Uterus (tissue), 4 donors: ENCODE results near the gene PTPRN2. TPM values are rescaled to one million over a fixed set of nuclear protein-coding genes. Genes with fewer than 3 reads are reported as not detected.
"Not testable (repeated sequence)": the region's sequence is repeated elsewhere in the genome, so short reads cannot be mapped to it uniquely, and the experiment has no call there.

Experiments
- DNase-seq, 2 donors: peaks; one replicate each; pipeline ENCODE4 v3.0.0-alpha.2; 2019 to 2020
- H3K27ac ChIP-seq, 2 donors: fragments of 200-600 bp; sonication (generic); 1 replicate in 1 of 2; 2 replicates in 1 of 2; pipeline ENCODE4 v1.5.1; 2016 to 2018
- H3K27me3 ChIP-seq, 2 donors: fragments of 200-600 bp; sonication (generic); one replicate each; pipeline ENCODE4 v1.5.1; 2018 to 2019; ENCODE audit warnings: control low read depth in 1 of 2
- H3K36me3 ChIP-seq, 2 donors: fragments of 200-600 bp; sonication (generic); one replicate each; pipeline ENCODE4 v1.5.1; 2019; ENCODE audit warnings: control low read depth in 1 of 2
- H3K4me1 ChIP-seq, 2 donors: fragments of 200-600 bp; sonication (generic); one replicate each; pipeline ENCODE4 v1.5.1; 2018 to 2019; ENCODE audit warnings: control low read depth in 1 of 2
- H3K4me3 ChIP-seq, 2 donors: fragments of 200-600 bp; sonication (generic); 1 replicate in 1 of 2; 2 replicates in 1 of 2; pipeline ENCODE4 v1.5.1; 2018 to 2019; ENCODE audit warnings: mild to moderate bottlenecking in 1 of 2
- H3K9me3 ChIP-seq, 2 donors: fragments of 200-600 bp; sonication (generic); one replicate each; pipeline ENCODE4 v1.5.1; 2019; ENCODE audit warnings: control low read depth in 1 of 2
- POLR2A ChIP-seq, 2 donors: fragments of 450-650 bp; IDR thresholded peaks; one replicate each; pipeline ENCODE4 v1.6.1; 2016; ENCODE audit warnings: antibody characterized with exemption in 2 of 2, mild to moderate bottlenecking in 1 of 2, moderate library complexity in 1 of 2
- intact Hi-C: fragments of 100-400 bp; cut with DNase I; formaldehyde crosslinking; loops from one replicate; pipeline ENCODE4 v1.15.1; 2023; ENCODE audit warnings: low total_unique reads
- total RNA-seq, 4 donors: library from RNA; depleted of rRNA in 3 of 4; stranded (reverse); fragments of >200 nt in 3 of 4; gene quantifications; one replicate each; pipeline versions ENCODE4 v1.1.0 to v1.2.4, GENCODE V29; 2014 to 2023
- TF ChIP-seq, protein P1 (sequence below), 4 experiments: fragments of 200-600 bp in 2 of 4; fragments of 450-650 bp in 2 of 4; sonication (generic) in 2 of 4; IDR thresholded peaks; one replicate each; pipeline ENCODE4 v1.5.1; 2016 to 2019; ENCODE audit warnings: antibody characterized with exemption in 4 of 4, mild to moderate bottlenecking in 2 of 4, moderate library complexity in 1 of 4
- donor health status: DM: yes; HTN: yes; CAD: no.

Gene PTPRN2
- total RNA-seq, 4 donors from 2014 or later: 1.2 to 5.2 (median 2.3) TPM

DNA sequence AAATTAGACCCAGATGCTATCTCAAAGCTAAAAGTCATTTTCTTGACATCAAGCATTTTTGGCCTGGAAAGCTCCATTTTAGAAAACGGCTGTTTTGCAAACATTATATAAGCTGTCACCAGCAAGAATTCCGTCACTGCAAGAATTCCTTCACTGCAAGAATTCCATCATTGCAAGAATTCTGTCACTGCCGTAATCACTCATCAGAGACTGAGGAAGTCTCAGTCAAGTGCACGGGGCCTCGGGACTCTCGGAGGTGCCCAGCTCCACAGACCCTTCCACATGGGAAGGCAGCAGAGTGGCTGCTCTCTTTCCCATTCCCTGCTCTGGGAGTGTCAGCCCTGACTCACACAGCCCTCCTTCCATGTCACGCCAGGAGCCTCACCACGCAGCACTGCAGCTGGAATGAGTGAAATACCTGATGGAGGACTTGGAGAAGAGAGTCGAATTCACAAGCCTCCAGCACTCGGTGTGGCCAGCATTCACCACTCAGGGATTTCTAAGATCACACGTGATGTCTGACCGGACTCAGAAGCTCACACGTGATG lies 168.3 kb downstream of the PTPRN2 start:
- H3K36me3 ChIP-seq: no peaks in the 10 kb centered on the region
- intact Hi-C loops: no loop called here
- H3K27ac ChIP-seq: no peak overlapping the region
- no peaks in the 10 kb centered on the region for H3K4me1 ChIP-seq
- DNase-seq: no peak
- no peak overlapping the region for H3K4me3 ChIP-seq
- no peaks in the 10 kb centered on the region for H3K27me3 ChIP-seq
- no peaks in the 10 kb centered on the region for H3K9me3 ChIP-seq
- no peak for TF ChIP-seq POLR2A (IDR thresholded peaks at IDR 0.05)
- TF ChIP-seq, protein P1, sequence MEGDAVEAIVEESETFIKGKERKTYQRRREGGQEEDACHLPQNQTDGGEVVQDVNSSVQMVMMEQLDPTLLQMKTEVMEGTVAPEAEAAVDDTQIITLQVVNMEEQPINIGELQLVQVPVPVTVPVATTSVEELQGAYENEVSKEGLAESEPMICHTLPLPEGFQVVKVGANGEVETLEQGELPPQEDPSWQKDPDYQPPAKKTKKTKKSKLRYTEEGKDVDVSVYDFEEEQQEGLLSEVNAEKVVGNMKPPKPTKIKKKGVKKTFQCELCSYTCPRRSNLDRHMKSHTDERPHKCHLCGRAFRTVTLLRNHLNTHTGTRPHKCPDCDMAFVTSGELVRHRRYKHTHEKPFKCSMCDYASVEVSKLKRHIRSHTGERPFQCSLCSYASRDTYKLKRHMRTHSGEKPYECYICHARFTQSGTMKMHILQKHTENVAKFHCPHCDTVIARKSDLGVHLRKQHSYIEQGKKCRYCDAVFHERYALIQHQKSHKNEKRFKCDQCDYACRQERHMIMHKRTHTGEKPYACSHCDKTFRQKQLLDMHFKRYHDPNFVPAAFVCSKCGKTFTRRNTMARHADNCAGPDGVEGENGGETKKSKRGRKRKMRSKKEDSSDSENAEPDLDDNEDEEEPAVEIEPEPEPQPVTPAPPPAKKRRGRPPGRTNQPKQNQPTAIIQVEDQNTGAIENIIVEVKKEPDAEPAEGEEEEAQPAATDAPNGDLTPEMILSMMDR (IDR thresholded peaks at IDR 0.05): no peak

DNA sequence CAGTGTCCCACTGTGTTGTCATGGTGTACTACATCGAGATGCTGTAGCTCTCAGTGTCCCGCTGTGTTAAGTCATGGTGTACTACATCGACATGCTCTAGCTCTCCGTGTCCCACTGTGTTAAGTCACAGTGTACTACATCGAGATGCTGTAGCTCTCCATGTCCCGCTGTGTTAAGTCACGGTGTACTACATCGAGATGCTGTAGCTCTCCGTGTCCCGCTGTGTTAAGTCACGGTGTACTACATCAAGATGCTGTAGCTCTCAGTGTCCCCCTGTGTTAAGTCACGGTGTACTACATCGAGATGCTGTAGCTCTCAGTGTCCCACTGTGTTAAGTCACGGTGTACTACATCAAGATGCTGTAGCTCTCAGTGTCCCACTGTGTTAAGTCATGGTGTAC lies 169.2 kb downstream of the PTPRN2 start:
- intact Hi-C loops, H3K9me3 ChIP-seq: not testable (repeated sequence)

DNA sequence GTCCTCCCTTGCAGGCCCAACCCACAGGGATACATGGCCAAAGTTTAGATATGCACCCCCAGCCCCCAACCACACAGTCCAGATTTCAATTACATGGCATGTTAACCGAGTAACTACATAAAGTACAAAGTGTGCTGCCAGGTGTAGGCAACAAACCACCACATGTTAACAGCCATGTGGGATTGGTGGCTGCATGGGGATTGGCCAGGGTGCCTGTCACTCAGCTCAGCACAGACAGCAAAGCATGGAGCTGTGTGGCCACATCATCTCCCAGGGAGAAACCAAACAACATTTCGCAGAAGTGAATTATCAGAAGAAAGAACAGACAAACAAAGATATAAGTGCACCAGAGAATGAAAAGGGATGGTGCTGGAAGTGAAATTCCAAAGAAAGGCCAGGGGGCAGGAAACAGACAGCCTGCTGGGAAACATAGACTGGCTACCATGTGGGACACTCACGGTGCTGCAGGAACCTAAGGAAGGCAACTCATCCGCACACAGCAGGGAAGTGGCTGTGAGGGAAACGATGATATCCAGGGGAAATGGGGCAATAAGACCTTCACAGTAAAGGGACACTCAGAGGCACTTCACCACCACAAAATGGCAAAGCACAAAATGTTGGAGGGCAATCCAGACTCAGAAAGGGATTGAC lies 171.2 kb downstream of the PTPRN2 start:
- Histone ChIP-seq H3K4me3 (no peak overlapping the region), H3K36me3 (no peaks in the 10 kb centered on the region), H3K9me3 (no peaks in the 10 kb centered on the region), H3K27me3 (no peaks in the 10 kb centered on the region), H3K27ac (no peak overlapping the region), H3K4me1 (no peaks in the 10 kb centered on the region)
- TF ChIP-seq POLR2A (IDR thresholded peaks at IDR 0.05): no peak
- TF ChIP-seq, protein P1 (IDR thresholded peaks at IDR 0.05): no peak
- intact Hi-C loops: no loop called here
- DNase-seq: no peak

More for the DNA sequence above, 169.2 kb downstream of the PTPRN2 start:
- not testable (repeated sequence) for H3K4me1 ChIP-seq, H3K4me3 ChIP-seq, H3K27ac ChIP-seq, H3K36me3 ChIP-seq, DNase-seq, H3K27me3 ChIP-seq

DNA sequence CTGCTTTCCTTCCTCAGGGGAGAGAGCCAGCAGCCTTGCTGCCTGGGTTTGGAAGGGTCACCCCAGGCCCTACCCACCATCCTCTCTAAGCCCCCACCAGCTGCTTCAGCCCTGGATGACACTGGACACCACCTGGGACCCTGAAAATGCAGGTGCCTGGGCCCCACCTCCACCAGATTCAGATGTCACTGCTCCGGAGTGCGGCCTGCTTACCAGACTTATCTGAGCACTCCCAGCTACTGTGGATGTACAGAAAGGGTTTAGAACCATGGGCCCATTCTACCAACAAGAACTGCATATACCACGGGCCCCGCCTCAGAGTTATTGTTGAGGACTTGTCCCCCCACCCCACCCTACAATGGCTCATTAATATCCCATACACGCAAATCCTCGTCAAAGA lies 172.3 kb downstream of the PTPRN2 start:
- Histone ChIP-seq H3K9me3 (no peaks in the 10 kb centered on the region), H3K27me3 (no peaks in the 10 kb centered on the region), H3K27ac (no peak overlapping the region), H3K4me3 (no peak overlapping the region), H3K4me1 (no peaks in the 10 kb centered on the region), H3K36me3 (no peaks in the 10 kb centered on the region)
- intact Hi-C loops: no loop called here
- TF ChIP-seq POLR2A (IDR thresholded peaks at IDR 0.05): no peak
- TF ChIP-seq, protein P1 (IDR thresholded peaks at IDR 0.05): no peak
- no peak for DNase-seq

DNA sequence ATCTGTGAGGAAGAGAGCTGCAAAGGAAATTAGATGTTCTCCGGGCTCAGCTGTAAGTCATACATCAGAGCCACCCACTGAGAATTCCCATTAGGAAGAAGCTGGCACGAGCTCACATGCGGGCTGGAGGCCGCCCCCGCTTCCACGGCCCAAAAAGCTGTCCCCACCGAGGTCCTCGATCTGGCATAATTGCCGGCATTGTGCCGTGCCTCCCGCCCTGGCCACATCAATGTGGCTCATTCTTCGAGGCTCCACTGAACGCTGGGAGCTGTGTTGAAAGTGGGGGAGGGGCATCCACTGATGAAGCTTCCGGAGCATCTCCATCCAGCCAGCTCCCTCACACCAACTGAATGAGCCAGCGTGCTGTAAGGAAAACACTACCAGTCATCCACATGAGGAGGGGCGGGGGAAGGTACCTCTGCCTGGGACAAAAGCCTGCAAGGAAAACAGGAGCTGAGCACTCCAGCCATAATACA lies 173.1 kb downstream of the PTPRN2 start:
- no peak for DNase-seq
- Histone ChIP-seq H3K27ac (no peak overlapping the region), H3K4me3 (no peak overlapping the region), H3K36me3 (no peaks in the 10 kb centered on the region), H3K4me1 (no peaks in the 10 kb centered on the region), H3K27me3 (no peaks in the 10 kb centered on the region), H3K9me3 (no peaks in the 10 kb centered on the region)
- intact Hi-C loops: no loop called here
- no peak for TF ChIP-seq POLR2A (IDR thresholded peaks at IDR 0.05)
- TF ChIP-seq, protein P1 (IDR thresholded peaks at IDR 0.05): no peak
